CD4-positive, alpha-beta T cell treated with Interleukin-1 beta for 1 hour (primary cell): ENCODE data around the gene FBXO8.

ENCODE experiments used
- DNase-seq, 2 donors: peaks; one replicate each; pipeline ENCODE4 v3.0.0-alpha.2; 2020 to 2022

Gene FBXO8

DNA sequence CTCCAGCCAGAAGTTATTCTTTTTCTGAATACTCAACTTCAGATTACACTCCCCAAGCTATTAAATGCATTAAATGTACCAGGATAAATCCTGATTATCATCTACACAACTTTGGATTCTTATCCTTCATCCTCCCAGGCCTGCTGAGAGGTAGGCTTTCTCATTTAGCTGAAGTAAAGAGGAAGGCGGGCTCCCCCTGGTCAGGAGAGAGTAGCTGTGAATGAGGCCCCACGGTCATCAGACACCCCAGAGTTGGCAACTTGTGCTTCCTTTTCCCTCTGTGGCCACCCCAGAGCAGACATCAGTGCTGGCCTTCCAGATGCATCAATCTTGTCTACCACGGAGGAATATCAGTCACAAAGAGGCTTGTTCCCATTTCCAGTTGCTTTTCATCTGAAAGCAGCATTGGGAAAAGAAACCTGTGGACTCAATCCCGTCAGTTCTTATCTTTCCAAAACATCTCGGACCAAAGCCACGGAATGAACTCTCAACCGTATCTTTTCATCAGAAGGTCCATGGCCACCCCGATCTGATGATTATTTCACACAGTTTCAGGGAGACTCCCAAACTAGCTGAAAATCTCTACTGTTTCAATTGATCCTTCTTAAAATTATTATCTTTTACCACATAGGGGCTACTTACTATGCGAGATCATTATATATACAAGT, 79.2 kb downstream of the FBXO8 start:
- no peak for DNase-seq

DNA sequence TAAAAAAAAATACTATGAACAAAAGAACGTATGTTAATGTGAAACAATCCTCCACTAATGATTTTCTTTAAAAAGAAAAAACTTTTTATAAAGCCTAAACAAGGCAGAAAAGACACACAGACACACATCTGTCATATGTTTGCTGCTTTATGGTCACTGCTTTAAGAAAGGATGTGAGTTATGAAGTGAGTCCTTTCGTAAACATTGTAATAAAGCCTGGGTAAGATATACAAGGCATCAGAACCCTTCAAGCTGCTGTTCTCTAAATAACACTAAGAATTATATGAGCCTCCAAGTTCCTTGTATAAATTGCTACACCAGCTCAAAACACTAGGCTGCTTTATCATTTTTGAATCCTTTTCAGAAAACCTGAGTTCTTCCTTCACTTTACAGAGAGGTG, 81.6 kb downstream of the FBXO8 start:
- no peak for DNase-seq

DNA sequence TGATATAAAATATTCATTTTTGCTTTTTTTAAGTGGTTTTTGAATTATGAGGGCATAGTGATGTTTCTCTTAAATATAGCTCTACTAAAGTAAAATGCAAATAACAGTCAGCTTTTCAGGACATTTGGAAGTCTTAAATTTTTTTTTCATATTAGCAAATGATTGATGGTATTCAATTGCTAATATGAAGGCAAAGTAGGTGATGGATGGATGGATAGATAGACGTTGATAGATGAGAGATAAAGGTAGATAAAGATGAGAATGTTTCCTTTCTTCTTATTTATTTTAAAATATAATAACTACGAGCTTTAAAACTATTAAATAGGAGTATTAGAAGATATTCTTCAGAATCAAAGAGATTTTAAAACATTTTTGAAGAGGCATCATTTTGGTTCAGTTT, 83.7 kb downstream of the FBXO8 start:
- no peak for DNase-seq

DNA sequence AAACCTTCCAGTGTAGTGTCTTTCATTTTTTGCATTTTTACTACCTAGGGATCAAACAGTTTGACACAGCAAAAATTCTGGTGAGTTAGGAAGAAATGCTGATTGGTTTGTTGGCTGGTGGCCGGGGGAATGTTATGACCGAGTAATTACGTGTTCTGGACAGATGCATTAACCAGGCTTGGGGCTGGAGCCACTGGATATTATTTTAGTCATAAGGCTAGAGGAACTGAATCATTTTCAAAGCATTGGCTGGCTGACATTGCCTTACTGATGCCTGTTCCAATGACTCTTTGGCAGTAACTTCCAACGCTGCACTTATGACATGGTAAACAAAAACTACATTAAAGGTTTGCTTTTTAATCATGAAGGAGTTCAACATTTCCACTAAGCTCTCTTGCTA, 84.6 kb downstream of the FBXO8 start:
- no peak for DNase-seq

DNA sequence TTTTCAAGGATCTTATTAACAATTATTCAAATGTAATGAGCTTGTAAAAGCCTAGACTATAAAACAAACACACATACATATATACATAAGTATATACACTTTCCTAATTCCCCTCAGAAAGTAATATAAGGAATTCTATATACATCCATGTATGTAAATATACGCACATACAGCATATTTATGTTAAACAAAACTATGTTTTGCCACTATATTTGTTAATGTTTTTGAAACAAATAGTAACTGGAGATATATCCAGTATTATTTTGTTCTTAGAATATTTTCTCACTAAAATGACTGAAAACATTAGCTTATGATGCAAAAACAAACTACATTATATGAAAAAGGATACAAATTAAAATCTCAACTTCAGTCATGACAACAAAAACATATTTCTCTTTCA, 85.1 kb downstream of the FBXO8 start:
- no peak for DNase-seq

DNA sequence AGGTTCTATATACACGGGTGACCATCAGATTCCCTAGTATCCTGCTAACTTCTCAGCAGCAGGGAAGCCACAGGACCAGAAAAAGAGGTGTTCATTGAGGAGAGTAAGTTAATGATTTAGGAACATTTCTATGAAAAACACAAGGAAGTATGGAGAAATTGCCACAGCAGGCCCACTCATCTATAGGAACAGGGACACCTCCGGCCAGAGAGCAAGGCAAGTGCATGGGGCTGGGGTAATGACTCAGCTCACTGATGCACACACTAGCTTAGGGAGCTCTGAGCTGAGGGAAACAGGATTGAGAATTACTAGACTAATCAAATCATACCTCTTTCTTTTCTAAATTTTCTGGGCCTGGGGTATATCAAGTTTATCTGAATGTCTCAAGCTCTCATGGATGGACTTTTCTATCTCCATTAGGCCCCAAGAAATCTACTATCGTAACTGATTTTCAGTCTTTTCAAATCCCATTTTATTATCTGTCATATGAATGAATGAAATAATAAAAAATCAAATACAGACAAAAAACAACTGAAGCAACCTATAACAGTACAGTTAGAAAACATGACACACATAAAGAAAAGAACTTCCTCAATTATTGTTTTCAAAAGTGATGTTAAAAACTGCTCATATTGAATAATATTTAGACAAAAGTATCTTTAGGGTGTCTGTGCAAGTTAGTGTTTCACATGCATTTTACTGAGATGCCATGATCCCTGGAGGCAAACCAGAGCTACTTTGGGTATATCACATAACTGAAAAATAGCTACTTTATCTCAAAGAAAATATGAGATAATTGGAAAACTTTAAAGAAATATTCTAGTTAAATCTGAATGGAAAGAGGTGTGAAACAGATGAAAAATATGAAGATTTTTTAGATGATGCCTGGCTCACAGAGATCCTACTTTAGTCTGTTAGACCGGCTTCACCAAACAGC, 89.8 kb downstream of the FBXO8 start:
- DNase-seq: no peak

DNA sequence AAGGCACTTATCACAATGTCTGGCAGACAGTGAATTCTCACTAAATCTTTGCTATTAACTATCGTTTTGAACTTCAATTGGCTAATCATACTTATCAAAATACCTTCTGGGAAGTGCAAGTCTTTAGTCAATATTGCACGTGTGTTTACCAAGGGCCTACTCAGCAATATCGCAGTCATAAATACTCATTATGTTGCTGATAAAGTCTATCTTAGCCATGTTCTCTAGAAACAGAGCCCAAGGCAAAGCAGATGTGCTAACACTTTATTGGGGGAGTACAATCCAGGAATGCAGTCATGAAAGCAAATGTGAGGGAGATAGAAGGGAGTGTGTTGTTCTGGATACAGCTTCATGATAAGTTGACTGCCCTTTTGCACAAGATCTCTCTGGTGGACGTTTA, 90.5 kb downstream of the FBXO8 start:
- no peak for DNase-seq

DNA sequence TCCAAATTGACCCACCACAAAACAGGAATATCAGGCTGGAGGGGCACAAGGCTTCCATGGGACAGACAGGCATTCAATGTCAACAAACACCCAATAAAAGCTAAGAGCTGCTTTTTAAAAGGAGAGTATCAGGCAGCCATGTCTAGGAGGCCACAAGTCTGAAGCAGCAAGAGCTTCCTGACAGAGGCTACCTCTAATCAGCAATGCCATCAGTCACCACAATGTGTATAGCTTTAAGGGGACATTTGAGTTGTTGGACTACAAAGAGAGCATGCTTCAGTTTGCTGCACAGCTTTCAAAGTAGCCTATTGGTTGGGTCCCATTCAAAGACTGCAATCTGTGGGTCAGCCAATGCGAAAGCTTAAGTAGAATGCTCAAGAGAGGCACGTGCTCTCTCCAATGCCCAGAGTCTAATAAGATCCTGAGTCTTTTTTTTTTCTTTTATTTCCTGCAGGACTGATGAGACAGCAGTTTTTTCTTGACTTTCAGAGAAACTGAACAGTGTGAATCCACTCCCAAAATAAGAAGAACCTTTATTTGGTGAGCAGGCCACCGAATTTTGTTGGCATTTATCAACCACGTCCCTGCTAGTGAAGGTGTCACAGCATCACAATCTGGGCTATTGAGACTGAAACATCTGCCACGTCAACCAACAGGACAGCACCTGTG, 92.5 kb downstream of the FBXO8 start:
- DNase-seq: no peak

DNA sequence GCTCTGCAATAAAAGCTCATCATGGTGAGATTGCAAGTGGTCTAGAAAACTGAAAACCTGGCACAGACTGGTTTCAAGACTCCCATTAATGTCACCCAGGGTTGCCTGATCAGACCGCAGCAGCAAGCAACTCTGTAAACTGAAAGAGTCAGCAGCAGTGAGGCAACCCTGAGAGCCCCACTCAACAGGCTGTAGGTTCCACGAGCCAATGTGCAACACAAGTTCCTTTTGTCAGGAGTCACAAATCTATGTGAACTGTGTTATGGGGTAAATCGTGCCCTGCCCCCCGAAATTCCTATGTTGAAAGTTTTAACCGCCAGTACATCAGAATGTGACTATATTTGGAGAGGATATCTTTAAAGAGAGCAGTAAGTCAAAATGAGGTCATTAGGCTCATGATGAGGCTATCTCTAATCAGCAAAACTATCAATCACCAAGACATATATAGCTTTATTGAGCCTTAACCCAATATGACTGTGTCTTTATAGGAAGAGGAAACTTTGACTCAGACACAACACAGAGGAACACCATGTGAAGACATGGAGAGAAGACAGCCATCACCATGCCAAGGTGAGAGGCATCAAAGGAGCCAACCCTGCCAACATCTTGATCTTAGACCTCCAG, 94.0 kb downstream of the FBXO8 start:
- no peak for DNase-seq
